ENCODE measurements around the gene DDX31. TPM values are rescaled to one million over a fixed set of nuclear protein-coding genes. Genes with fewer than 3 reads are reported as not detected.

The DDX31 gene
- total RNA-seq, 1 experiment from 2014 or later = 25.8 TPM

GRCh38 chr9:132590318-132591182, 79.2 kb downstream of the DDX31 start:
- Histone ChIP-seq H3K9me3 (ENCODE audit: control insufficient read depth in 1 of 2, insufficient read depth in 1 of 2, low read depth in 1 of 2, low read length in 2 of 2) (no peaks in the 10 kb centered on the region), H3K27me3 (ENCODE audit: insufficient read depth, low read length) (no peaks in the 10 kb centered on the region), H3K79me2 (ENCODE audit: insufficient read depth, low read length) (no peaks in the 10 kb centered on the region), H3K9ac (ENCODE audit: low read length) (no peak overlapping the region), H3K27ac (ENCODE audit: low read depth, low read length) (no peak overlapping the region), H3K9me2 (ENCODE audit: insufficient read depth) (no peaks in the 10 kb centered on the region), H2AFZ (ENCODE audit: low read depth, low read length, poor library complexity, severe bottlenecking) (no peak overlapping the region), H3K4me1 (ENCODE audit: control insufficient read depth in 1 of 2, insufficient read depth in 2 of 2, low read length in 2 of 2) (peaks cover 0 to 2% of the 10 kb centered on the region in 2 experiments; a peak in 2 of 4 replicates), H3K36me3 (ENCODE audit: control insufficient read depth in 1 of 2, insufficient read depth in 2 of 2, low read length in 2 of 2) (peaks cover 3 to 6% of the 10 kb centered on the region in 2 experiments; a peak in 1 of 4 replicates), H4K20me1 (ENCODE audit: insufficient read depth) (no peaks in the 10 kb centered on the region), H3K4me3 (replicated peaks in 1 of 2; ENCODE audit: low read depth in 1 of 2, low read length in 2 of 2) (no peak overlapping the region), H3K4me2 (ENCODE audit: low read length) (no peak overlapping the region)
- BruUV-seq (replicated peaks) = no TSS peak
- DNase-seq (ENCODE audit: low read depth, low spot score) (no peak), ATAC-seq (no peak)
- RAD21 ChIA-PET (ENCODE audit: low non-redundant PET in 1 of 2, low total read pairs in 2 of 2, uncharacterized antibody in 2 of 2, unreplicated experiment in 2 of 2) = no interaction called here
- intact Hi-C loops (cut with micrococcal nuclease) = no loop called here
- TF ChIP-seq ZBTB33 (IDR thresholded peaks at IDR 0.05; ENCODE audit: extremely low read depth, insufficient replicate concordance, low read length) (no peak), EGR1 (IDR thresholded peaks at IDR 0.05; ENCODE audit: low read depth) (no peak), CEBPB (IDR thresholded peaks at IDR 0.05; ENCODE audit: low read depth) (no peak)
- CTCF ChIA-PET = no interaction called here
- POLR2A ChIA-PET = no interaction called here

GRCh38 chr9:132590037-132590317, 79.8 kb downstream of the DDX31 start:
- POLR2A ChIA-PET = no interaction called here
- H3K4me3 ChIP-seq (replicated peaks in 1 of 2; ENCODE audit: low read depth in 1 of 2, low read length in 2 of 2) = no peak overlapping the region
- no peaks in the 10 kb centered on the region for H3K9me3 ChIP-seq (ENCODE audit: control insufficient read depth in 1 of 2, insufficient read depth in 1 of 2, low read depth in 1 of 2, low read length in 2 of 2)
- ATAC-seq = no peak
- H3K36me3 ChIP-seq (ENCODE audit: control insufficient read depth in 1 of 2, insufficient read depth in 2 of 2, low read length in 2 of 2) = peaks cover 3 to 6% of the 10 kb centered on the region in 2 experiments; a peak in 1 of 4 replicates
- no peaks in the 10 kb centered on the region for H3K79me2 ChIP-seq (ENCODE audit: insufficient read depth, low read length)
- H3K27ac ChIP-seq (ENCODE audit: low read depth, low read length) = no peak overlapping the region
- H3K4me1 ChIP-seq (ENCODE audit: control insufficient read depth in 1 of 2, insufficient read depth in 2 of 2, low read length in 2 of 2) = peaks cover 0 to 7% of the 10 kb centered on the region in 2 experiments; a peak in 2 of 4 replicates
- no peak overlapping the region for H3K9ac ChIP-seq (ENCODE audit: low read length)
- intact Hi-C loops (cut with micrococcal nuclease) = no loop called here
- no TSS peak for BruUV-seq (replicated peaks)
- RAD21 ChIA-PET (ENCODE audit: low non-redundant PET in 1 of 2, low total read pairs in 2 of 2, uncharacterized antibody in 2 of 2, unreplicated experiment in 2 of 2) = no interaction called here
- CTCF ChIA-PET = no interaction called here
- no peak overlapping the region for H2AFZ ChIP-seq (ENCODE audit: low read depth, low read length, poor library complexity, severe bottlenecking)
- no peaks in the 10 kb centered on the region for H4K20me1 ChIP-seq (ENCODE audit: insufficient read depth)
- H3K4me2 ChIP-seq (ENCODE audit: low read length) = no peak overlapping the region
- DNase-seq (ENCODE audit: low read depth, low spot score) = no peak
- no peaks in the 10 kb centered on the region for H3K9me2 ChIP-seq (ENCODE audit: insufficient read depth)
- H3K27me3 ChIP-seq (ENCODE audit: insufficient read depth, low read length) = no peaks in the 10 kb centered on the region
- TF ChIP-seq POLR2A (IDR thresholded peaks at IDR 0.05; ENCODE audit: borderline replicate concordance, extremely low read depth, insufficient read depth, insufficient read length) (no peak), SRF (IDR thresholded peaks at IDR 0.05; ENCODE audit: low read depth) (no peak), ZBTB33 (IDR thresholded peaks at IDR 0.05; ENCODE audit: extremely low read depth, insufficient replicate concordance, low read length) (no peak), CEBPB (IDR thresholded peaks at IDR 0.05; ENCODE audit: low read depth) (no peak), ZFX (IDR thresholded peaks at IDR 0.05) (no peak), JUND (IDR thresholded peaks at IDR 0.05) (no peak), POLR2AphosphoS5 (IDR thresholded peaks at IDR 0.05; ENCODE audit: low read depth, low read length) (no peak), EZH2phosphoT487 (IDR thresholded peaks at IDR 0.05; ENCODE audit: borderline replicate concordance) (no peak), MAX (IDR thresholded peaks at IDR 0.05) (no peak), CTCF (IDR thresholded peaks at IDR 0.05 in 2 of 3, conservative IDR thresholded peaks at IDR 0.05 in 1 of 3; ENCODE audit: borderline replicate concordance in 1 of 3, insufficient read depth in 1 of 3, low read depth in 2 of 3, low read length in 2 of 3) (no peak), TCF7L2 (IDR thresholded peaks at IDR 0.05; ENCODE audit: borderline replicate concordance, extremely low read depth, insufficient read depth, insufficient read length) (no peak), EGR1 (IDR thresholded peaks at IDR 0.05; ENCODE audit: low read depth) (no peak)
